ENCODE results near the gene TC2N. TPM values are rescaled to one million over a fixed set of nuclear protein-coding genes. Genes with fewer than 3 reads are reported as not detected.

TC2N gene
- polyA plus RNA-seq, 1 experiment = 0.10 TPM

DNA sequence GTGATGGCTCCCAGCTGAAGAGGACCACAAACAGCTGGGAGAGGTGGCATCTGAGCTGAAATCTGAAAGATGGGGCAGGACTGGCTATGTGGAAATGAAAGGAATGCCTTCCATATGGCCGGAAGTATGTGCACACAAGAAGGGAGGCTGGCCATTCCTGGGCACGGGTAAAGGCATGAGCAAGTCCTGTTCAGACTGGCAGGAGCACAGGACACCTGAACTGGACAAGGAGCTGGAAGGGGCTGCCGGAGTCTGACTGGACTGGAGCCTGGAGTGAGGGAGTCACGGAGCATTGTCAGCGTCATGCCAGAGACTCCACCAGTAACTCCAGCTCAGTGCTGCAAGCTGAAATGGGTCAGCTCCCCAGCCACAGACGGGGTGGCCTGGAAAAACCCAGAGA, 11.9 kb upstream of the TC2N start:
- POLR2A ChIA-PET = no interaction called here
- no peak overlapping the region for H3K4me3 ChIP-seq (ENCODE audit: low read depth, low read length)
- no peak overlapping the region for H3K27ac ChIP-seq (ENCODE audit: low read depth, low read length)
- H3K27me3 ChIP-seq (ENCODE audit: control insufficient read depth, insufficient read depth, low read length) = no peaks in the 10 kb centered on the region
- no peaks in the 10 kb centered on the region for H3K9me3 ChIP-seq (ENCODE audit: control insufficient read depth, insufficient read depth, low read length)
- no peak for TF ChIP-seq CTCF (IDR thresholded peaks at IDR 0.05; ENCODE audit: low read depth, low read length)
- CTCF ChIA-PET = no interaction called here
- no peak for DNase-seq (ENCODE audit: low read depth, low spot score)

- DNase-seq (ENCODE audit: low read depth, low spot score) = no peak
- Histone ChIP-seq H3K4me3 (ENCODE audit: low read depth, low read length) (no peak overlapping the region), H3K9me3 (ENCODE audit: control insufficient read depth, insufficient read depth, low read length) (no peaks in the 10 kb centered on the region), H3K27me3 (ENCODE audit: control insufficient read depth, insufficient read depth, low read length) (no peaks in the 10 kb centered on the region), H3K27ac (ENCODE audit: low read depth, low read length) (no peak overlapping the region)
- no peak for TF ChIP-seq CTCF (IDR thresholded peaks at IDR 0.05; ENCODE audit: low read depth, low read length)
- CTCF ChIA-PET = no interaction called here
- POLR2A ChIA-PET = no interaction called here
Observed at GRCh38 chr14:91878274-91878673, 10.9 kb upstream of the TC2N start.

GRCh38 chr14:91877376-91877915, 10.1 kb upstream of the TC2N start:
- Histone ChIP-seq H3K27me3 (ENCODE audit: control insufficient read depth, insufficient read depth, low read length) (no peaks in the 10 kb centered on the region), H3K27ac (ENCODE audit: low read depth, low read length) (no peak overlapping the region), H3K4me3 (ENCODE audit: low read depth, low read length) (no peak overlapping the region), H3K9me3 (ENCODE audit: control insufficient read depth, insufficient read depth, low read length) (no peaks in the 10 kb centered on the region)
- no peak for DNase-seq (ENCODE audit: low read depth, low spot score)
- no peak for TF ChIP-seq CTCF (IDR thresholded peaks at IDR 0.05; ENCODE audit: low read depth, low read length)
- ChIA-PET CTCF (no interaction called here), POLR2A (no interaction called here)

- no peaks in the 10 kb centered on the region for H3K27me3 ChIP-seq (ENCODE audit: control insufficient read depth, insufficient read depth, low read length)
- POLR2A ChIA-PET = no interaction called here
- CTCF ChIA-PET = no interaction called here
- TF ChIP-seq CTCF (IDR thresholded peaks at IDR 0.05; ENCODE audit: low read depth, low read length) = no peak
- H3K9me3 ChIP-seq (ENCODE audit: control insufficient read depth, insufficient read depth, low read length) = no peaks in the 10 kb centered on the region
- no peak for DNase-seq (ENCODE audit: low read depth, low spot score)
- no peak overlapping the region for H3K27ac ChIP-seq (ENCODE audit: low read depth, low read length)
- no peak overlapping the region for H3K4me3 ChIP-seq (ENCODE audit: low read depth, low read length)
Observed at GRCh38 chr14:91876492-91876891, 9.2 kb upstream of the TC2N start.

DNA sequence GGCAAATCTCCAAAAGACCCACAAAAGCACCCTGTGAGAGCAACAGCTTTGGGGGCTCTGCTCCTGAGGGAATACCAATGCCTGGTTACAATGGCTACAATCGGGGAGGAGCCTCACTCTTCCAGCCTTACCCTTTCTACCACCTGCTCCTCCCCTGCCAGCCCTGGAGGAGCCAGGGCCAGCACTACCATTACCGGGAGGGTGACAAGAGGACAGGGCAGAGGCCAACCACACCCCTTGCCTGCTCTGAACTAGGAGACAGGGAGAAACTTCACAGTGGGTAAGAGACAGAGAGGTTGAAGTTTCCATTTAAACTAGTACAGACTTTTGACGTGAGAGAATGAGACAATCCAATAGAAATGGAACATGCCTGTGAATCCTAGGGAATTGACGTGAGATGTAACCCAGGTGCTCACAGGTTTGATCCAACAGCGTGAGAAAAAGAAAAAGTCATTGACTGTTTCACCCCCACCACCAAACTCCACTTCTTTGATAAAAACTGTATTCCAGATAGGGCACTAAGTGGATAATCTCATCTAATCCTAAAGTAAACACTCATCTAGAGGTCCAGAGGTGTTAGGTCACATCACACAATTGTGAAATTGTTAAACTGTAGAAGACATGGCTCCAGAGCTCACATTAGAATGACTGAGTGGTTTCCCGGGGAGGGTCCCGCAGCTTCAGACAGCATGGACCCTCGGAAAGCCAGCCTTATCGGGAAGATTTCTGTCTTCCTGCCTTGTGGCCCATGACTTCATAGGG, 8.4 kb upstream of the TC2N start:
- no peak for TF ChIP-seq CTCF (IDR thresholded peaks at IDR 0.05; ENCODE audit: low read depth, low read length)
- DNase-seq (ENCODE audit: low read depth, low spot score) = no peak
- POLR2A ChIA-PET = no interaction called here
- no peak overlapping the region for H3K27ac ChIP-seq (ENCODE audit: low read depth, low read length)
- CTCF ChIA-PET = no interaction called here
- no peaks in the 10 kb centered on the region for H3K27me3 ChIP-seq (ENCODE audit: control insufficient read depth, insufficient read depth, low read length)
- H3K9me3 ChIP-seq (ENCODE audit: control insufficient read depth, insufficient read depth, low read length) = no peaks in the 10 kb centered on the region
- no peak overlapping the region for H3K4me3 ChIP-seq (ENCODE audit: low read depth, low read length)

Data from AG04450 (cell line).